Vagina (tissue), 2 donors: ENCODE data around the gene CLIC2. TPM values are rescaled to one million over a fixed set of nuclear protein-coding genes. Genes with fewer than 3 reads are reported as not detected.
"Not testable (repeated sequence)": the region's sequence is repeated elsewhere in the genome, so short reads cannot be mapped to it uniquely, and the experiment has no call there.

Experiments used
- DNase-seq, 2 donors: peaks; one replicate each; pipeline ENCODE4 v3.0.0-alpha.2; 2017; ENCODE audit errors: extremely low spot score in 2 of 2
- H3K27ac ChIP-seq: fragments of 200-600 bp; sonication (generic); one replicate; pipeline ENCODE4 v1.5.1; 2019
- H3K27me3 ChIP-seq: fragments of 200-600 bp; sonication (generic); one replicate; pipeline ENCODE4 v1.5.1; 2019
- H3K36me3 ChIP-seq, 2 donors: fragments of 200-600 bp; sonication (generic); one replicate each; pipeline ENCODE4 v1.5.1; 2017 to 2019
- H3K4me1 ChIP-seq: fragments of 200-600 bp; sonication (generic); one replicate; pipeline ENCODE4 v1.5.1; 2019
- H3K4me3 ChIP-seq, 2 donors: fragments of 200-600 bp; sonication (generic); 1 replicate in 1 of 2; 2 replicates in 1 of 2; pipeline ENCODE4 v1.5.1; 2016 to 2019
- H3K9me3 ChIP-seq: fragments of 200-600 bp; sonication (generic); one replicate; pipeline ENCODE4 v1.5.1; 2019
- CTCF ChIP-seq, 3 experiments: fragments of 450-650 bp in 2 of 3; fragments of 200-600 bp in 1 of 3; sonication (generic) in 1 of 3; IDR thresholded peaks; one replicate each; pipeline ENCODE4 v1.5.1; 2017 to 2019; ENCODE audit warnings: antibody characterized with exemption in 3 of 3, mild to moderate bottlenecking in 2 of 3, moderate library complexity in 2 of 3
- POLR2A ChIP-seq, 2 donors: fragments of 450-650 bp; IDR thresholded peaks; one replicate each; pipeline ENCODE4 v1.6.1; 2017; ENCODE audit warnings: antibody characterized with exemption in 2 of 2, mild to moderate bottlenecking in 2 of 2, moderate library complexity in 2 of 2
- POLR2AphosphoS5 ChIP-seq, 2 donors: sonication (generic); formaldehyde crosslinking; IDR thresholded peaks; one replicate each; pipeline ENCODE4 v1.9.0; 2017; ENCODE audit warnings: antibody characterized with exemption in 2 of 2, mild to moderate bottlenecking in 2 of 2, low read depth in 1 of 2; ENCODE audit not compliant: insufficient read depth in 1 of 2
- intact Hi-C: fragments of 100-400 bp; cut with DNase I; formaldehyde crosslinking; loops from one replicate; pipeline ENCODE4 v1.15.1; 2023
- total RNA-seq: library from RNA; depleted of rRNA; stranded (reverse); fragments of >200 nt; gene quantifications from one replicate; pipeline ENCODE4 v1.2.3, GENCODE V29; 2016

Gene CLIC2
- total RNA-seq, result 15.5 TPM

DNA sequence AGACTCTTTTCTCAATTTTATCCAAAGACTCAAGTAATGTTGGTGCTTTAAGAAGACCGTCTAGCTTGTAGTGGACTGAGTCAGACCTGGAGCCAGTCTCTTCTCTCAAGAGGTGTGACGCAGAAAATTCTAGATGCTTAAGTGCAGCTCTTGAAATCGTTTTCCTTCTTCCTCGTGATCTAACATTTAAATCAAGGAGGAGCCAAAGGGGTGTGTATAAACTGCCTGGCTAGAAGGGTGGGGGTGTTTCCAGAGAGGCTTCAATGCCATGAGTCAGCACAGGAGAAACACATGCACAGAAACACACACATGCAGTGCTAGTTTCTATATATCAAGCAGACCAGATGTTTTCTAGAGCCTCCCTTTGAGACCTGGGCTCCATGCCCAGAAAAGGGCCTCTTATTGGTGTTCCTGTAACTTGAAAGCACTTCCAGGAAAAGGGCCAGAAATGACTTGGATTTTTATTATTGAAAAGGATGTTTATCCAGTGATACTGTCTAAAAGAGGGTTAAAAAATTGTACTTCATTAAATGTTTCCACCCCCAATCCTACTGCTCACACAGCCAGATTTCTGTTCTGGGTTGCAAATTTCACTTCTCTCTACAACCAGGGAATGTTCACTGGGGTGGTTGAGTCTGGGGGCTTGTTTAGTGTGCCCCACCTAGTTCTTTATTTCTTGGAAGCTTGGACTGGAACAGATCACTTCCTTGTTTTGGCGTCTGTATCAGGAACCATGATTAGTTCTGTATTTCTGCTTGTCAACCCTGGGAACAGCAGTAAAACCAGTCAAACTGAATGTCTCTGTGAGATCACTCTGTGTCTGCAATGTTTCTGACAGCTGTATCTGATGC, at the start of gene CLIC2:
Gene CLIC2 (minus strand): TSS at position 129 of the 851 bp plus-strand sequence. CDS start 187 bp downstream, outside the sequence.
- peak within 1 kb of the TSS in 1 of 2 donors; percentile 41 for H3K4me3 ChIP-seq
- TF ChIP-seq POLR2AphosphoS5 (IDR thresholded peaks at IDR 0.05; ENCODE audit: insufficient read depth in 1 of 2, low read depth in 1 of 2) (peak in 1 of 2 donors; percentile 73), CTCF (IDR thresholded peaks at IDR 0.05) (no peak), POLR2A (IDR thresholded peaks at IDR 0.05) (peak in 1 of 2 donors; percentile 31)
- H3K27ac ChIP-seq, result peak within 1 kb of the TSS; percentile 66
- no peak for DNase-seq
- intact Hi-C loops, result no loop called here
- no peaks in the 10 kb centered on the region for H3K4me1 ChIP-seq
- H3K36me3 ChIP-seq, result no peaks in the 10 kb centered on the region
- H3K27me3 ChIP-seq, result no peaks in the 10 kb centered on the region
- no peaks in the 10 kb centered on the region for H3K9me3 ChIP-seq

DNA sequence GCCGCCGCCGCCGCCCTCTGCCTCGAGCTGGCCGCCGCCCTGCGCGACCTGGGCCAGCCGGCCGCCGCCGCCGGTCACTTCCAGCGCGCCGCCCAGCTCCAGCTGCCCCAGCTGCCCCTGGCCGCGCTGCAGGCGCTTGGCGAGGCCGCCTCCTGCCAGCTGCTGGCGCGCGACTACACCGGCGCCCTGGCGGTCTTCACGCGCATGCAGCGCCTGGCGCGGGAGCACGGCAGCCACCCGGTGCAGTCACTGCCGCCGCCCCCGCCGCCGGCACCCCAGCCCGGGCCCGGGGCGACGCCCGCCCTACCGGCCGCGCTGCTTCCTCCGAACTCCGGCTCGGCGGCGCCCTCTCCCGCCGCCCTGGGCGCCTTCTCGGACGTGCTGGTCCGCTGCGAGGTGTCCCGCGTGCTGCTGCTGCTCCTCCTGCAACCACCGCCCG, 48.1 kb upstream of the CLIC2 start:
- H3K36me3 ChIP-seq, H3K27me3 ChIP-seq, H3K4me1 ChIP-seq, H3K4me3 ChIP-seq, DNase-seq, intact Hi-C loops, H3K9me3 ChIP-seq, H3K27ac ChIP-seq: not testable (repeated sequence)

DNA sequence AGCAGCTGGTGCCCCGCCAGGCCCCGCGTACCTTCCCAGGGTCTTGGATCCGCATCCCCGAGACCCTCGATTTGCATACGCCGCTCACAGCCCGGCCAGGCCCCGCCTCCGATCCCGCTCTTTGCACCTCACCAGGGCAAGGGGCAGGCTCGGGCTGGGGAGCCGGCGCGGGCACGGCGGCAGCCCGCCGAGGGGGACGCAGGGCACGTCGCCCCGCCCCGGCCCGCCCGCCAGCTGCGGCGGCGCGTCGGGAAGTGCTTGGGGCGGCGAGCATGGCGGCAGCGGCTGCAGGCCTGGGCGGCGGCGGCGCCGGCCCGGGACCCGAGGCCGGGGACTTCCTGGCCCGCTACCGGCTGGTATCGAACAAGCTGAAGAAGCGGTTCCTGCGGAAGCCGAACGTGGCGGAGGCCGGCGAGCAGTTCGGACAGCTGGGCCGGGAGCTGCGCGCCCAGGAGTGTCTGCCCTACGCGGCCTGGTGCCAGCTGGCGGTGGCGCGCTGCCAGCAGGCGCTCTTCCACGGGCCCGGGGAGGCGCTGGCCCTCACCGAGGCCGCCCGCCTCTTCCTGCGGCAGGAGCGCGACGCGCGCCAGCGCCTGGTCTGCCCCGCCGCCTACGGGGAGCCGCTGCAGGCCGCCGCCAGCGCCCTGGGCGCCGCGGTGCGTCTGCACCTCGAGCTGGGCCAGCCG, 47.6 kb upstream of the CLIC2 start, which contains the start of gene F8A2:
Gene F8A2 (plus strand): TSS at position 253 of the 686 bp plus-strand sequence. CDS start 20 bp downstream, at position 273.
- H3K36me3 ChIP-seq, H3K27me3 ChIP-seq, H3K9me3 ChIP-seq, H3K27ac ChIP-seq, H3K4me1 ChIP-seq, intact Hi-C loops, DNase-seq, H3K4me3 ChIP-seq: not testable (repeated sequence)

DNA sequence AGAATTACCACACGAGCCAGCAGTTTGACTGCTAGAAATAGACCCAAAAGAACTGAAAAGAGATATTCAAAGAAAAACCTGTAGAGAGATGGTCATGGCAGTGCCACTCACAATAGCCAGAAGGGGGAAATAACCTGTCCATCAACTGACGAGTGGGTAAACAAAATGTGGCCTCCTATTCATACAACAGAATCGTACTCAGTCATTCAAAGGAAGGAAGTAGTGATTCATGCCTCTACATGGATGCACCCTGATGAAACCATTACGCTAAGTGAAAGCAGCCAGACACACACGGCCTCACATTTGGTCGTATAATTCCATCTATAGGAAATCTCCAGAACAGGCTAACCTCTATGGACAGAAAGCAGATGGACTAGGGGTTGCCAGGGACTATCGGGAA, 45.4 kb upstream of the CLIC2 start:
- H3K9me3 ChIP-seq, H3K4me3 ChIP-seq, H3K36me3 ChIP-seq, H3K27ac ChIP-seq, H3K4me1 ChIP-seq, H3K27me3 ChIP-seq, intact Hi-C loops, DNase-seq: not testable (repeated sequence)

DNA sequence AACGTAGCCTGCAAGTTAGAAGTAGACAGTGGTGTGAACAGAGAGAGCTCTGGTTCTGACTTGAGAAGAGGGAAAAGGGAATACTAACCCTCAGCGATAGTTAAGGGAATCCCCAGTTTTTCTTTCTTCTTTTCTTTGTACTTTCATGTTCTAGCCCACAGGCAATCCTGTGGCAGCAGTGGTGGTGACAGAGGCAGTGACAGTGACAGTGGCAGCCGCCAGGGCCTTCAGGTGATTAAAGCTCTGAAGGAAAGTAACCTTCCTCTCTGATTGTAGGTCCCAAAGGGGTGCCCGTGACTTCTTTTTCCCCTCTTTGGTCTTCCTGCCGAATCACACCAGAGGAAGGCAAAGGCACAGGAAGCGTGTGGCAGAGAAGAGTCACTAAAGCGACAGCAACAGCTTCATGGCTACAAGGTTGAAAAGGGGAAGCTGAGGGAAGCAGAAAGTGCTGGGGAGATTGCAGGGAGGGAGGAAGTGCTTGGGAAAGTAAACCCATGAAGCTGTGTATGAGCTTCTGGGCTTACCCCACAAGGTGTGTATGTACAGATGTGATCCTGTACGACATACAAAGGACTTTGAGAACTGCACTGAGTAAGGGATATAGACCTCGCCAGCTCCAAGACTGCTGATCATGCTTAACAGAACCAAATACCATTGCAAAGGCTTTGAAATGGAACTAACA, 39.5 kb upstream of the CLIC2 start:
- H3K4me1 ChIP-seq, intact Hi-C loops, H3K36me3 ChIP-seq, H3K4me3 ChIP-seq, DNase-seq, H3K27me3 ChIP-seq, H3K9me3 ChIP-seq, H3K27ac ChIP-seq: not testable (repeated sequence)

- H3K9me3 ChIP-seq, H3K27ac ChIP-seq, intact Hi-C loops, H3K27me3 ChIP-seq, H3K4me3 ChIP-seq, DNase-seq, H3K36me3 ChIP-seq, H3K4me1 ChIP-seq: not testable (repeated sequence)
These were observed 29.3 kb upstream of the CLIC2 start for GRCh38 chrX:155363712-155364111.

DNA sequence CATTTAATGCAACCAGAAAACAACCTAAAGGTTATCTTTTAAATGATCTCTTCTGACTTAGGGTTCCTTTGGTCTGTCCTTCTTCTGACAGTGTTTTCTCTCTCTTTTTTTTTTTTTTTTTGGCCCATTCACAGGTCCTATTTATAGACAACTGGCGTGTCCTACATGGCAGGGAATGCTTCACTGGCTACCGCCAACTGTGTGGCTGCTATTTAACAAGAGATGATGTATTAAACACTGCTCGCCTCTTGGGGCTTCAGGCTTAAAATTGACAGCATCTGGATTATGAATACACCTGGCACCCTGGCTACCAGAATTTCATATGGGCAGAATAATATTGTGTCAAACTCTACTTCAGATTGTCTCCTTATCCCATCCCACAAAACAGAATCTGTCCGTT, 15.0 kb upstream of the CLIC2 start:
- H3K9me3 ChIP-seq, DNase-seq, H3K36me3 ChIP-seq, H3K27ac ChIP-seq, H3K4me1 ChIP-seq, H3K27me3 ChIP-seq, intact Hi-C loops, H3K4me3 ChIP-seq: not testable (repeated sequence)

DNA sequence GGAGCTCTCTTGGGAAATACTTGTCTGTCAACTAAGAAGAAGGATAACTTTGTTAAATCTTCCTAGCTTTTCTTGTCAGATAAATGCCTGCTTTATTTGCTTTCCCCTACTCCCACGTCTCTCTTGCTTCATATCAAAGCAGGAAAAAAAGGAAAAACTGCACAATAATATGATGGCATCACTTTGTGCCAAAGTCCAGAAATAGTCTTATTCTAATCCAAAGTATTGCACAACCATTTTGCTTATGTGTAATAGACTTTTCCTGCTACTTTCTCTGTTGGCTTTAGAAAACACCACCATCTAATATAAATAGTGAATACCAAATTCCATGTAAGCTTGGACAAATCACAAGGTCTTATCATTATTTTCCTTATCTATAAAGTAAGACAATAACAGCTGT, 11.3 kb upstream of the CLIC2 start:
- H3K36me3 ChIP-seq, H3K9me3 ChIP-seq, DNase-seq, intact Hi-C loops, H3K4me3 ChIP-seq, H3K27me3 ChIP-seq, H3K4me1 ChIP-seq, H3K27ac ChIP-seq: not testable (repeated sequence)

DNA sequence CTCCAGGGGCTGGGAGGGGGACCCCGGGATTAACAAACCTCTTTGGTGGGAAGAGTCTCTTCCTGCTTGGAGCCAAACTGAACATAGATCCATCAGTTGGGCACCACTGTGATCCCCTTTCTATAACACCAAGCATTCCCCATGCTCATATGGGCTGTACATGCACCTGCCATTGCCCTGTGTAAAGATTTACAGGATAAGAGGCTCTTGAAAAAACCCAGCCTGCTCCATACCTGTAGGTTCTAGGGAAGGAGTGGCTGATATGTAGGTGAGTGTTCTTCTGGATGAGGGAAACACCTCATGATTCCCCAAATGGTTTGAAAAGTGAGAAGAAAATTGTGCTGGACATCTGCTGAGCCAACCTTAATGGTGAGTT, 911 bp upstream of the CLIC2 start:
- H3K36me3 ChIP-seq, H3K27me3 ChIP-seq, DNase-seq, H3K4me3 ChIP-seq, intact Hi-C loops, H3K9me3 ChIP-seq, H3K4me1 ChIP-seq: not testable (repeated sequence)
- H3K27ac ChIP-seq, result peak overlapping the region; percentile 66
